GM12878 (cell line): Measurements from ENCODE around the gene COL9A2. TPM values are rescaled to one million over a fixed set of nuclear protein-coding genes. Genes with fewer than 3 reads are reported as not detected.

Source experiments
- ATAC-seq: fragments of 200-7000 bp; cut with Tn5 transposase; 3 replicates; pipeline ENCODE4 v1.9.1; 2020; ENCODE audit warnings: mild to moderate bottlenecking, moderate library complexity
- BruUV-seq: library from RNA; stranded (reverse); fragments of 400-500 nt; replicated peaks from 2 replicates; lab custom pipeline; 2021; lab: Mats Ljungman, UMichigan
- CTCF ChIA-PET: fragments of 300-600 bp; sonication (Branson Sonifier 250); formaldehyde crosslinking; extraction: SDS; loops from one replicate; lab custom pipeline; 2021; ENCODE audit warnings: inconsistent platforms; lab: Yijun Ruan, JAX
- POLR2A ChIA-PET: fragments of 350-600 bp; formaldehyde crosslinking; extraction: SDS; loops from one replicate; lab custom pipeline; 2021; ENCODE audit warnings: inconsistent platforms; lab: Charles Lee
- RAD21 ChIA-PET: fragments of 300-600 bp; sonication (Branson Sonifier 250); formaldehyde crosslinking; loops from one replicate; lab custom pipeline; 2023; ENCODE audit warnings: antibody characterized with exemption; ENCODE audit not compliant: unreplicated experiment; lab: Charles Lee
- SMC1A ChIA-PET: fragments of 300-600 bp; sonication (Branson Sonifier 250); formaldehyde crosslinking; loops from one replicate; lab custom pipeline; 2023; ENCODE audit not compliant: unreplicated experiment, uncharacterized antibody; lab: Charles Lee
- DNase-seq: peaks from one replicate; pipeline ENCODE4 v3.0.0-alpha.2; 2011; ENCODE audit warnings: low read depth, low spot score
- FAIRE-seq: peaks from 3 replicates; lab custom pipeline; 2011; peaks lifted over from hg19 to GRCh38; lab: Jason Lieb, UNC
- H2AFZ ChIP-seq: 2 replicates; pipeline ENCODE4 v1.6.0; 2011; ENCODE audit warnings: low read depth, low read length, control low read depth; ENCODE audit not compliant: control insufficient read depth
- H3K27ac ChIP-seq: 2 replicates; pipeline ENCODE4 v1.5.1; 2011; ENCODE audit warnings: control low read depth; ENCODE audit not compliant: control insufficient read depth, insufficient read depth
- H3K27me3 ChIP-seq, 2 experiments: replicated peaks in 1 of 2; 2 replicates each; pipeline versions ENCODE4 v1.6.0 to v1.6.1; 2011; ENCODE audit warnings: low read length in 1 of 2; ENCODE audit not compliant: control insufficient read depth in 2 of 2, insufficient read depth in 2 of 2
- H3K36me3 ChIP-seq, 2 experiments: 2 replicates each; pipeline ENCODE4 v1.5.1; 2011; ENCODE audit warnings: low read length in 1 of 2; ENCODE audit not compliant: control insufficient read depth in 2 of 2, insufficient read depth in 2 of 2
- H3K4me1 ChIP-seq: 2 replicates; pipeline ENCODE4 v1.6.1; 2011; ENCODE audit warnings: mild to moderate bottlenecking, low read length, moderate library complexity, mixed read lengths; ENCODE audit not compliant: control insufficient read depth, insufficient read depth
- H3K4me2 ChIP-seq: 2 replicates; pipeline ENCODE4 v1.6.0; 2011; ENCODE audit warnings: control low read depth; ENCODE audit not compliant: control insufficient read depth, insufficient read depth
- H3K4me3 ChIP-seq: fragments of 200-600 bp; sonication (generic); 2 replicates; pipeline ENCODE4 v1.5.1; 2016
- H3K79me2 ChIP-seq: 2 replicates; pipeline ENCODE4 v1.6.0; 2011; ENCODE audit warnings: low read length; ENCODE audit not compliant: control insufficient read depth, insufficient read depth
- H3K9ac ChIP-seq: 2 replicates; pipeline ENCODE4 v1.8.0; 2011; ENCODE audit warnings: low read length, control low read depth, mixed read lengths; ENCODE audit not compliant: control insufficient read depth, insufficient read depth
- H3K9me3 ChIP-seq: replicated peaks from 3 replicates; pipeline ENCODE4 v1.5.1; 2011; ENCODE audit warnings: mild to moderate bottlenecking, low read length; ENCODE audit not compliant: control insufficient read depth, insufficient read depth
- H4K20me1 ChIP-seq: 2 replicates; pipeline ENCODE4 v1.6.0; 2011; ENCODE audit not compliant: control insufficient read depth, insufficient read depth
- CBX3 ChIP-seq: fragments of 200-600 bp; sonication (generic); IDR thresholded peaks from 2 replicates; pipeline ENCODE4 v1.6.1; 2016; ENCODE audit warnings: low read depth, borderline replicate concordance
- HDGF ChIP-seq: fragments of 450-650 bp; IDR thresholded peaks from 2 replicates; pipeline ENCODE4 v1.6.1; 2016; ENCODE audit warnings: antibody characterized with exemption
- PRDM15 ChIP-seq: fragments of 450-650 bp; formaldehyde crosslinking; IDR thresholded peaks from 2 replicates; pipeline ENCODE4 v1.4.0; 2020; ENCODE audit warnings: mild to moderate bottlenecking, moderate library complexity
- WGBS: methylation state at CpG from one replicate; pipeline ENCODE4 v1.1.6; 2016; ENCODE audit warnings: low lambda C conversion rate; ENCODE audit not compliant: insufficient replicate concordance, insufficient coverage; ENCODE audit errors: missing lambda C conversion rate; 5-methylcytosine and 5-hydroxymethylcytosine counted together
- in situ Hi-C: fragments of 300-500 bp; cut with MboI; formaldehyde crosslinking; loops from 9 replicates; pipeline ENCODE4 v1.14.3; 2018; ENCODE audit warnings: mixed read lengths
- intact Hi-C: fragments of 100-400 bp; cut with micrococcal nuclease; formaldehyde crosslinking; loops from one replicate; pipeline ENCODE4 v1.14.2; 2022; ENCODE audit not compliant: unreplicated experiment
- polyA plus RNA-seq, 11 experiments: library from polyadenylated mRNA; depleted of rRNA in 4 of 11; unstranded in 6 of 11; stranded (reverse) in 5 of 11; fragments of >200 nt; fragmentation: Nextera tagmentation in 4 of 11; fragmentation: Illumina TruSeq in 1 of 11; extraction: Ambion mirVana in 4 of 11; extraction: Trizol in 1 of 11; gene quantifications; 1 replicate in 1 of 11; 2 replicates in 10 of 11; pipeline versions ENCODE4 v1.2.1 to v1.2.3, GENCODE V29; 2011 to 2016; ENCODE audit warnings: inconsistent platforms in 2 of 11, missing spikeins in 2 of 11, low read depth in 1 of 11
- total RNA-seq, 4 experiments: library from RNA; depleted of rRNA in 3 of 4; stranded (reverse); fragments of >200 nt in 3 of 4; fragmentation: Illumina TruSeq in 1 of 4; extraction: Trizol in 1 of 4; gene quantifications; 2 replicates each; pipeline versions ENCODE4 v1.2.1 to v1.2.3, GENCODE V29; 2013 to 2021

COL9A2 gene
- total and polyA plus RNA-seq, 10 of the 15 experiments (the other 5 are each of a cell fraction or from before 2014, with no cell fraction given) = 3.1 to 63.3 (median 22.4) TPM

GRCh38 chr1:40309374-40310128 lies 7.5 kb downstream of the COL9A2 start:
- ATAC-seq (no peak), DNase-seq (no peak), FAIRE-seq (no peak)
- Histone ChIP-seq H3K36me3 (no peaks in the 10 kb centered on the region; a peak in 2 of 4 replicates), H3K4me2 (no peak overlapping the region), H3K9ac (no peak overlapping the region), H2AFZ (no peak overlapping the region), H4K20me1 (no peaks in the 10 kb centered on the region), H3K79me2 (peaks cover 5% of the 10 kb centered on the region), H3K4me3 (no peak overlapping the region), H3K9me3 (no peaks in the 10 kb centered on the region), H3K4me1 (peaks cover 28% of the 10 kb centered on the region), H3K27ac (no peak overlapping the region), H3K27me3 (no peaks in the 10 kb centered on the region)
- no TSS peak for BruUV-seq
- ChIA-PET SMC1A (no interaction called here), POLR2A (no interaction called here), CTCF (interaction anchor here (0.9 to 2.5 kb wide), 2 partner anchors 29 to 166 kb away, joined by 5 to 15 read pairs; no protein-coding TSS in a partner anchor), RAD21 (interaction anchor here (0.8 kb wide), 1 partner anchor 156 kb away, joined by 3 read pairs; no protein-coding TSS in a partner anchor)
- WGBS = 77% methylated on average over 8 of the region's 8 CpGs
- intact Hi-C loops (no loop called here), in situ Hi-C loops (no loop called here)
- TF ChIP-seq CBX3 = no peak
- TF ChIP-seq HDGF = peak; percentile 90
- no peak for TF ChIP-seq PRDM15 (CRISPR knock-in tag)
